Muscle of arm (tissue), 12 donors: ENCODE results near the gene A4GALT. TPM values are rescaled to one million over a fixed set of nuclear protein-coding genes. Genes with fewer than 3 reads are reported as not detected.
A peak's percentile ranks its signal among the peaks of the same experiment; 100 is the strongest.
"Not testable (repeated sequence)": the region's sequence is repeated elsewhere in the genome, so short reads cannot be mapped to it uniquely, and the experiment has no call there.

ENCODE experiments used
- DNase-seq: peaks from one replicate; pipeline ENCODE4 v3.0.0-alpha.2; 2013
- polyA plus RNA-seq, 12 donors: library from polyadenylated mRNA; unstranded; fragments of 120-200 nt; gene quantifications; one replicate each; pipeline ENCODE4 v1.2.1, GENCODE V29; 2013; ENCODE audit not compliant: insufficient read length in 12 of 12

A4GALT gene
- polyA plus RNA-seq, 12 donors = 11.8 to 33.9 (median 21.0) TPM; not detected in 1

DNA sequence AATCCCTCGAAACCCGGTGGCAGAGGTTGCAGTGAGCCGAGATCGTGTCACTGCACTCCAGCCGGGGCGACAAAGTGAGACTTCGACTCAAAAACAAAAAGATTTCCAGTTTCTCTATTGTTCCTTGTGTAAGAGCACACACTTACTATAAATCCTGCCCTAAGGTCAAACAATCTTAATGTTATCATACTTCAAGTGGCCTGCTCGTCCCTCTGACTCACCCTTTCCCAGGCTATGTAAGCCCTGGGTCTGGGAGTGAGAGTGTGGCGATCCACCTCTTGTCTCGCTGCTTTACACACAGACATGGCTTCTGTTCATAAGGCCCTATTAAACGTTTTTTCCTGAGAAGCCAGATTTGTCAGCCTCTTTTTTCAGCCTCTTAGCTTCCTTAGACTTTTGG, 24.4 kb upstream of the A4GALT start:
- no peak for DNase-seq

DNA sequence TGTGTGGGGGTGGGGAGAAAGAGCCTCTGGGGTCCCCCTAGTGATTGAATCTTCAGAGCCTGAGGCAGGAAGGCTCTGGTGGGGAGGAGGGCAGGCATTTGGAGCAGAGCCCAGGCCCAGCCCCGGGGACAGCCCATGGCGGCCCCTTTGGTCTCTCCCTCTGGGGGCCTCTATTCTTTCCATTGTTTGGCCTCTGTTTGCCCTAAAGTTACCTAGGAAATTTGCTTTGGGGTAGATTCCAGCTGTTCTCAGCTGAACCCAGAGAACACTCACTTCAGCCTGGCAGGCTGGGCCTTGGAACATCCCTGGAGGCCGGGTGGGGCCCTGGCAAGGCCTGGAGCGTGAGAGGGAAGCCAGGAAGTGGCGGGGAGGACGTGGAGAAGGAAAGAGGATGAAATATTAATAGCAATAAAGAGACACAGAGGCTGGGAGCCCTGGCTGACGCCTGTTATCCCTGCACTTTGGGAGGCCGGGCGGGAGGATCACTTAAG, 22.9 kb upstream of the A4GALT start:
- DNase-seq = peak; percentile 84

DNA sequence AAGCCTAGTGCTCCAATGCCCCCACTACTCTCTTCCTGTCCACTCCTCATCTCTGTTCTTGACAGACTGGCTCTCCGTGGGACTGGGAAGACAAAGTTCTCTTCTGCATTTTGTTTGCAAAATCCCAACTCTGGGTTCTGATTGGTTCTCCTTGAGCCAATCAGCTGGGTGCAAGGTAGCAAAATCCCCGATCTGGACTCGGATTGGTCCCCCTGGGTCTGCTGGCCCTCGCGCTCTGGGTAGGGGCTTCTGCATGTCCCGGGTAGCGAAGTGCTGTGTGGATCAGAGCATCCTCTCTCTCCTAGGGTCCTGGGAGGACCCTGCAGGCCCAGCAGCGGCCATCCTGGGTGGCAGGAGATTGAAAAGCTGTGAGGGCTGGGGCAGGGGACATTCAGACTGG, 22.3 kb upstream of the A4GALT start:
- DNase-seq = peak; percentile 68

DNA sequence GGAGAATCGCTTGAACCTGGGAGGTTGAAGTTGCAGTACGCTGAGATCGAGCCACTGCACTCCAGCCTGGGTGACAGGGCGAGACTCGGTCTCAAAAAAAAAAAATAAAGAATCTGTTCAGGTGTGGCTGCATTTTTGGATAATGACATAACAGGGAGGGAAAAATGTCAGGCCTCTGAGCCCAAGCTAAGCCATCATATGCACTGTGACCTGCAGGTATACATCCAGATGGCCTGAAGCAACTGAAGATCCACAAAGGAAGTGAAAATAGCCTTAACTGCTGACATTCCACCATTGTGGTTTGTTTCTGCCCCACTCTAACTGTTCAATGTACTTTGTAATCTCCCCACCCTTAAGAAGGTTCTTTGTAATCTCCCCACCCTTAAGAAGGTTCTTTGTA, 19.6 kb upstream of the A4GALT start:
- DNase-seq = not testable (repeated sequence)

DNA sequence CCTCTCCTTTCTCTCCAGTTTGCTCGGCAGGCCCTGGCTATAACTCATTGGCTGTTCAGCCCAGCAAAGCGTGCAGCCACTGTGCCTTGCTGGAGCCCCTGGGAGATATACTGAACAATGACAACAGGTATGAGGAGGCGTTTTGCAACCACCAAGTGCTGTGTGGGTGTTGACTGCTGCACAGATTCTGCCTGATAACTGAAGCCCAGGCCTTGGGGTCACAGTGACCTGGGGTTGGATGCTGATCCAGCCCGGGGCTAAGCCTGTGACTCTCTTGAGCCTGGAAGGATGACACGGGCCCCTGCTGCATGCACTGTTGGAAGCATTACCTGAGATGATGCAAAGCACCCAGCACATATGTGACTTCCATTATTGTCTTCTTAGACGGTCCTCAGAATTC, 13.7 kb upstream of the A4GALT start:
- DNase-seq = no peak

DNA sequence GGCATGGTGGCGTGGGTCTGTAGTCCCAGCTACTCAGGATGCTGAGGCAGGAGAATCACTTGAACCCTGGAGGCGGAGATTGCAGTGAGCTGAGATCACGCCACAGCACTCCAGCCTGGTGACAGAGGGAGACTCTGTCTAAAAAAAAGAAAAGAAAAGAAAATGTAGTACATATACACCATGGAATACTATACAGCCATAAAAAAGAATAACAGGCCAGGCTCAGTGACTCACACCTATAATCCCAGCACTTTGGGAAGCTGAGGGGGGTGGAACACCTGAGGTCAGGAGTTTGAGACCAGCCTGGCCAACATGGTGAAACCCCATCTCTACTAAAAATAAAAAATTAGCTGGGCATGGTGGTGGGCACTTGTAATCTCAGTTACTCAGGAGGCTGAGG, 12.7 kb upstream of the A4GALT start:
- DNase-seq = not testable (repeated sequence)

DNA sequence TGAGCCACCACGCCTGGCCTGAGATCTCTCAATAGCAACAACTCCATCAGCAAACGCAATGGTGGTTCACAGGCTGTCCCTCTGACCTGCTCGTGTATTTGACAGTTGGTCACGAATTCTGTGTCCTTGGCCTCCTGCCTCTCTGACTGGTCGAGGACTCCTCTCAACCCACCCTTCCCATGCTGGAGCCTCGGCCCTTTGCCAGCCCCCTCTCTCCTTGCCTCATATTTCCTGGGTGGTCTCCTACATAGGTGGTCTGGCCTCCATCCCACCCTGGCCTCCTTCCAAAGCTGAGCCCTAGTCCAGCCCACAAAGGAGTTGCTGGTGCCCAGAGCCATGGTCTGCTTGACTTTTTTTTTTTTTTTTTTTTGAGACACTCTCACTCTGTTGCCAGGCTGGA, 11.4 kb upstream of the A4GALT start:
- DNase-seq = no peak

DNA sequence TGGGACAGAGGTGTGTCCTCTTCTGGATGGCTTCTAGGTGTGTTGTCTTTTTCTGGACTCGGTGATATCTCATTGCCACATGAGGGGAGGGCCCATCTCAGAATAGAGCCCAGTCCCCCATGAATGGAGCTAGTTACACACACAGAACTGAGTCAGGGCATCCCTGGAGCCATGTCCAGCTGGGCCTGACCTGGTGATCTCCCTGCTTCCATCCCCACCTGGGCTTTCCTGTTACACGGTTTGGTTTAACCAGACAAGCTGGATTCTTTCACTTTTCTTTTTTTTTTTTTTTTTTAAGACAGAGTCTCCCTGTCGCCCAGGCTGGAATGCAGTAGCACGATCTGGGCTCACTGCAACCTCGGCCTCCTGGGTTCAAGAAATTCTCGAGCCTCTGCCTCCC, 6.1 kb upstream of the A4GALT start:
- DNase-seq = no peak

DNA sequence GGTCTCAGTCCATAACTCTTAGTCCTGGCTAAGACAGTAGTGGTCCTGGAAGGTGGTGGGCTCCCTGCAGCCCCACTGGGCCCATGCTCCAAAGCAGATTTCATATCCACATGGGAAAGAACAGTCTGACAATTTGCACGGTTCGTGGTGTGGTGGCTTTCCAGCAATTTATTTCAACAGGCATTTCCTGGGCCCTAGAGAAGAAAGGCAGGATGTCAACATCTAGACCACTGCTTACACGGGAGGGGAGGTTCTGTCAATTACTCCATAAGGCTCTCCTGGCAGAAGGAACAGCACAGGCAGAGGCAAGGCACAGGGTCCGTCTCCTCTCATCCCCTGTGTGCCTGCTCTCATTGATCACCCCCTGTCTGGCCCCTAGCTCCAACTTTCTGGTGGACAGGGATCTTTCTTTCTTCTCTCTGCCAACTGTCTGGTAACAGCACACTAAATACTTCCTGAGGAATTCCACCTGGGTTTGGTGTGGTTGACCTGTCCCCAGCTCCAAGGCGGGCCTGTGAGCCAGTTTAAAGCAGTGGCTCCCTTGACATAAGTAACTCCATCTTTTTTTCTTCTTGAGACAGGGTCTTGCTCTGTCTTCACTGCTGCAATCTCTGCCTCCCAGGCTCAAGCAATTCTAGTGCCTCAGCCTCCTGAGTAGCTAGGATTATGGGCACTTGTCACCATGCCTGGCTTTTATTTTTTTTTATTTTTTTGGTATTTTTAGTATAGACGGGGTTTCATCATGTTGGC, 5.1 kb upstream of the A4GALT start:
- DNase-seq = no peak

DNA sequence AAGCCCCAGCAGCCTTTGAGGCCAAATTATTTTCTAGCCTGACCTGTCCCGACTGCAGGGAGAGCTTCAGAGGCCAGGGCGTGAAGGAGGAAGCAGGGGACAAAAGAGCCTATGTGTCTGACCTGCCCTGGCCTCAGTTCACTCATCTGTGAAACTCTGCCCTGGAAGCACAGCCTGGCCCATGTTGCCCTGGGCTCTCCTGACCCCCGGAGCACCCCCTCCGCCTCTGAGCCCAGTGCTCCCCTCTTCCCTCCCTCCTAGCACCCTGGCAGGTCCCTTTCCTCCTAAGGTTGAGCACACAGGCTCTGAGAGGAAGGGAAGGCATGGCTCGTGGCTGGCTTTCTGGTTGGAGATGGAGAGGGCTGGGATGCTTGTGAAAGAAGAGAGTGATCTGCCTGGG, 3.4 kb upstream of the A4GALT start:
- no peak for DNase-seq

DNA sequence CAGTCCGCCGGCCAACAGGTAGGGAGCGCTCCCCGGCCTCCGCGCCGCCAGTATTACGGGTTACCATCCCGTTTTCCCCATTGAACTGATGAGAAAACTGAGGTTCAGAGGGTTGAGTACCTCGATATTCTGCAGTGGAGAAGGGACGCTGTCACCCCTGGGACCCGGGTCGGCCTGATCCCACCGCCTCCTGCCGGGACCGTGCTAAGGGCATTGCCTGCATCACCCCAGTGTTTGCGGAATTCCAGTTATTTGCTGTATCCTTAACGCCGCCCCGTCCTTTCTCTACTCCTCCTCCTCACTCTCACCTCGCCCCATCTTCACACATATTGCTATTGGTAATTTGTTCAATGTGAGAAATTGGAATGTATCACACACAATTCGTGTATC, 370 bp upstream of the A4GALT start:
- DNase-seq = no peak

DNA sequence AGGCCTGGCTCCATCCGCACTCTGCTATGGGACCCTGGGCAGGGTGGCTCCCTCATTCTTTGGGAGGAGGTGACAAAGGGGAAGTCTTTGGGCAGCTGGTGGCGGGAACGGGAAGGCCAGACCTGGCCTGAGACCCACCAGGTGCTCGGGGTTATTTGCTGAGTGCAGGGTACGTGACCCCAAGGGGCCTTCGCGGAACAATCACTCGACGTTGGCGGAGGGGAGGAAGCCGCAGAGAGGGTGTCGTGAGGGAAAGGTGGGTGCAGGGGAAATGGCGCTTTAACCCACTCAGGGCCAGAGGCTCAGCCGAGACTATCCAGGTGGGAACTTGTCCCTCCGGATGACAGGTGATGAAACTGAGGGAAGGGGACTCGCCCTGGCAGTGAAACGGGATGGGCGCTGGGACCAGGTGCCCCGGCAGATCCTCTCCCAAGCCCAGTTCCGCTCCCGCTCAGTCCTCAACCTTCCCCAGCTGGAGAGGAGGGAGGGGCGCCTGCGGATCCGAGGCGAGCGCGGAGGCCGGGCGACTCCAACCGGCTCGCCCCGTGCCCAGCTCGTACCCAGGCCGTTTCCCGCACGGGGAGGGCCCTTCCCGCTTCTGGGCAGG, 911 bp downstream of the A4GALT start:
- DNase-seq = no peak

DNA sequence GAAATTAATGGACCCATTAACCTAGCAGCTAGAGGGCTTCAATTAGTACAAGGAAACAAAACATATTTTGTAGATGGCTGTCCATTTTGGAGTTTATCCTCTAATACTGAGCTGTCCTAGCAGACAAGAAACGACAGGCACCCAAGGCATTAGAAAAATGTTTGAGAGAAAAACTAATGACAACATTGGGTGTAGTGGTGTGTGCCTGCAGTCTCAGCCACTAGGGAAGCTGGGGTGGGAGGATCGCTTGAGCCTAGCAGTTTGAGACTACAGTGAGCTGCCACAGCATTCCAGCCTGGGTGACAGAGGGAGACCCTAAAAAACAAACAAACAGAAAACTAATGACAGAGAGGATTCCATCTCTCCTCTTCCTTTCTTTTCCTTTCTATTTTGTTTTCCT, 1.5 kb downstream of the A4GALT start:
- DNase-seq = no peak

DNA sequence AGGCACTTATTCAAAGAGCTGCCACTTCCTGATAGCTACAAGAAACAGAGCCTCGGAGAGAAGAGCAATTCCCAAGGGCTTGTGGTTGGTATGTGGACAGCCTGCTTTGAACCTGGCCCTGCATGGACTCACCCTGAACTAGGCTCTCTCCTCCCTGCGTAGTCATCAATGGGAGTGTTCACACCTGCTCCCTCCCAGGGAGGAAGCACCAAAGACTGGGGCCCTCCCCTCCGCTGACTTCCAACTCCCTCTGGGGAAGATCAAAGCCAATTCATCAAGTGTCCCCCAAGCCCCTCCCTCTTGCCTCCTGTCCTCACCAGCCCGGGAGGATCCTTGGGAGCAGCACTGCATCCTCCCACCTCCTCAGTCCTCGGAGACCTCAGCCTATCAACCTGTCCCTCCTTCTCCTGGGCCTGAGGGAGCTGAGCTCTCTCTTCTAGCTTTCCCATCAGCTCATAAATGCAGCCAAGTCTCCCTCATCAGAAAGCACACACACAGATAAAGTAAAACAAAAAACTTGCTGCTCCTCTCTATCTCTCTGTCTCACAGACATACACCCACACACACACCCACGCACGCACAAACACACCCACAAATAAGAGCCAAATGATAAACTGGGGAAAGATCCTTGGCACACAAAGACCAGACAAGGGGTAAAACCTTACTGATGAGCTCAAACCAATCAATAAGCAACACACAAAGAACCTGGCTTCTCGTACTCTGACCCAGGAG, 3.3 kb downstream of the A4GALT start:
- DNase-seq = no peak

DNA sequence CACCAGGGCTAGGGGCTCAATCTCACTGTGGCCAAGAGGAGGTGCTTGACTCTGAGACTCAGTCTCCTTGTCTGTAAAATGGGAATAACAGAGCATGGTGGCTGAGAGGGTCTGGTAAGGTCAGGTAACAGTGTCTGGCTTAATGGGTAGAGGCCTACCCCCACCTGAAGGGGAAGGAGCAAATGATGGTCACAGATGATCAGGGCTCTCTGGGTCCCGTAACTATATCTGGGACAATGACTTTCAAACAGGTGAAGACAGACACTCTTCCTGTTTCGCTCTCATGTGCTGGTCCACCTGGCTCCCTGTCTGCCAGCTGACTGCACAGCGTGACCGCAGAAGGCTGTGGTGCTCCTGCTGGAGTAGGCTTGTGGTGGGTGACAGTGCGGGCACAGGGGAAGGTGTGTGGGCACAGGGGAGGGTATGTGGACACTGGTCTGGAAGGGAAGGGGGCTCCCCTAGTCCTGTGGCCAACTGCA, 4.0 kb downstream of the A4GALT start:
- no peak for DNase-seq

DNA sequence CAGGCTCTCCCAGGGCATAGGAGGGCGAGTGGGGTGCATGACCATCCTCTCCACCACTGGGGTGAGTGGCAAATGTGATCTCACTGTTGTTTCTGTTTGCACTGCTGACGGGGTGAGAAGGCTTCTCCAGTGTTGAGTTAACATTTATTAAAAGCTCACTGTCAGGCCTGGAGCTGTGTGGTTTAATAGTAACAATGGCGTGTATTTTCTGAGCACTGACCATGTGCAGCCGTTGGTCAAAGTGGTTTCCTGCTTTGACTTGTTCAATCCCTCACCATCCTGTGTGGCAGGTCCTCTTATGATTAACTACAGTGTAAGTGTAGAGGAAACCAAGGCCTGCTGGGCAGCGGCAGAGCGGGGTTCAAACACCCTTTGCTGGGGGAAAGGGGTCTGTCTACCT, 4.4 kb downstream of the A4GALT start:
- no peak for DNase-seq

DNA sequence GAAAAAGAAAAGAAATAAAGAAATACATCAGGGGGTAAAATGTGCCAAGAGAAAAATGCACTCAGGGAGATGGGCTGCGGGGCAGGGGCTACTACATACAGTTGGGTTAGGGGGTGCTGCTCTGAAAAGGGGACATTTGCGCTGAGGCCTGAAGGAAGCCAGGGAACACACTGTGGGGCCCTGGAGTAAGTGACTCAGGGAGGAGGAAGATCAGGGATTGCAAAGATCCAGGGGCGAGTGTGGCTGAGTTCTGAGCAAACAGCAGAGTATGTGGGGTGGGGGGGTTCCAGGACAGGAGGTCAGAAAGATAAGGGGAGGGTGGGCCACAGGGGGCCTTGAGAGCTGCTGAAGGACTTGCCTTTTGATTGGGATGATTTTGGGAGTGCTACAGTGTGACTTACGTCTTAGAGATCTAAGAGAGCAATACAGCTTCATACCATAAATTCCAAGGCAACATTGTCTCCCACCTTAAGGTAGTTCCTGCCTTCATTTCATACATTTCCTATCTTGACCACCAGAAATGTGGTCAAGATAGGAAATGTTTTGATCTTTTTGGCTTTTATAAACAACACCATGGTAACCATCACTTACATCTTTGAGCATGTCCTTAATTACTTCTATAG, 5.8 kb downstream of the A4GALT start:
- DNase-seq = no peak

DNA sequence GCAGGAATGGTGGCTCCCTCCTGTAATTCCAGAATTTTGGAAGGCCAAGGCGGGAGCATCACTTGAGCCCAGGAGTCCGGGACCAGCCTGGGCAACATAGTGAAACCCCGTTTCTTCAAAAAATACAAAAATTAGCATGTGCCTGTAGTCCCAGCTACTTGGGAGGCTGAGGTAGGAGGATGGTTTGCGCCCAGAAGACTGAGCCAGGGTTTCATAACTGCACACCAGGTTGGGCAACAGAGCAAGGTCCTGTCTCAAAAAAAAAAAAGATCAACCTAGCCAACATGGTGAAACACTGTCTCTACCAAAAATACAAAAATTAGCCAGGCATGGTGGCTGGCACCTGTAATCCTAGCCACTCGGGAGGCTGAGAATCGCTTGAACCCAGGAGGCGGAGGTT, 6.4 kb downstream of the A4GALT start:
- no peak for DNase-seq

DNA sequence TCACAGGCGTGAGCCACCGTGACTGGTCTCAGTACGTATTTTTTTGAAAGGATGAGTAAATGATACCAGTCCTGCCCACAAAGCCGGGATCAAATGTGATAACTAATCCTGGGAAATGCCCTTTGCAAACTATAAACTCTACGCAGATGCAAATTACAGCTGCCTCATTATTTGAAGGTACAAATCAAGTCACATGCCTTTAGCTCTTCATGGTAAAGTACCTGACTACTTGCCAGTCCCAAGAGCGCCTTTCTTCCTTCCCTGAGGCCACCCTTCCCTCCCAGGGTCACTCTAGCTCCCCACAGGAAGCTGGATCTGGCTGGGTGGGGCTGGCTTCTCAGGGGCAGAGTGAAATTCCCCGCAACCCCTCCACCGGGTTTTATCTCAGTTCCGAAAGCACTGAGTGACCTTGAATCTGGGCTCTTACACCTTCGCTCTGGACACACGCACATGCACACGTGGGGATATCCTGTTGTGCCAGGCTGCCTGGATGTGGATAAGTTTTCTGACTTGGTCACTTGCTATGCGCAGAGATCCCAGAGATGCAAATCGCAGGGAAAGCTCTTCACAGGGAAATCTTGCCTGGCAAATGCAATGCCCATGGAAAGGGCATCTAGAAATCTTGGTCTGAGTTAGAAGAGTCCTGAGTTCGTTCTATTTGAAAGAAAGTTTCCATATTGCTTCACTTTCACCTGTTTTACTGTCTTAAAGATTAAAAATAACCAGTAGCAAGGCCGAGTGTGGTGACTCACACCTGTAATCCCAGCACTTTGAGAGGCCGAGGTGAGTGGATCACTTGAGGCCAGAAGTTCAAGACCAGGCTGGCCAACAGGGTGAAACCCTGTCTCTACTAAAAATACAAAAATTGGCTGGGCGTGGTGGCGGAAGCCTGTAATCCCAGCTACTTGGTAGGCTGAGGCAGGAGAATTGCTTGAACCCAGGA, 8.5 kb downstream of the A4GALT start:
- no peak for DNase-seq

DNA sequence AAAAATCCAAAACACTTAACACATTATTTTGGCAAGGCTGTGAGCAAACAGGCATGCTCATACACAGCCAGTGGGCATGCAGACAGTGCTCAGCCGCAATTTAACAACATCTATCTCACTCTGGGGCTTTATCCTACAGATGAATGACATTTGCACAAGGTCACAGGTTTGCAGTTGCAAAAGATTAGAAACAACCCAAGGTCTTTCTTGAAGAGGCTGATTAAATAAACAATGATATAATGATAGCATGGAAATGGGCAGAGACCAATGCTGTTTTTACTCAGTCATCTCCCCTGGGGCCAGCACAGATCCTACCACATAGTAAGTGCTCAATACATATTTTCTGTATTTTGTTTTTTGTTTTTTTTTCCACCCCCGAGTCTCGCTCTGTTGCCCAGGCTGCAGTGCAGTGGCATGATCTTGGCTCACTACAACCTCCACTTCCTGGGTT, 9.4 kb downstream of the A4GALT start:
- DNase-seq = no peak

DNA sequence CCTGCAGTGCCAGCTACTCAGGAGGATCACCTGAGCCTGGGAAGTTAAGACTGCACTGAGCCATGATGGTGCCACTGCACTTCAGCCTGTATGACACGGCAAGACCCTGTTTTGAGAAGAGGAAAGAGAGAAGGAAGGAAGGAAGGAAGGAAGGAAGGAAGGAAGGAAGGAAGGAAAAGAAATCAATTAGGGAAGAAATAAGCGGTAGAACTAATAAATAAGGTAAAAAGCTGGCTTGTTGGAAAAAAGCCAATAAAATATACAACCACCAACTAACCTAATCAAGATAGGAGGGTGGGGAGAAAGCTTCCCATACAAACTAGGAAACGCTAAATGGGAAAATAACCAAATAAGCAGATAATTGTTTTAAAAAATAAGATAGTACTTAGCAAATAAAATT, 12.3 kb downstream of the A4GALT start:
- DNase-seq = no peak
